HUES48 (cell line): ENCODE results near the gene PRR20B.
"Not testable (repeated sequence)": the region's sequence is repeated elsewhere in the genome, so short reads cannot be mapped to it uniquely, and the experiment has no call there.

Experiments used
- H3K27ac ChIP-seq: one replicate; pipeline ENCODE4 v1.7.0; 2013; ENCODE audit warnings: low read depth, low read length, inconsistent platforms
- H3K27me3 ChIP-seq: 2 replicates; pipeline ENCODE4 v1.6.1; 2013; ENCODE audit warnings: mild to moderate bottlenecking, low read length; ENCODE audit not compliant: control insufficient read depth, insufficient read depth
- H3K36me3 ChIP-seq: 2 replicates; pipeline ENCODE4 v1.6.1; 2013; ENCODE audit warnings: low read length; ENCODE audit not compliant: control insufficient read depth, insufficient read depth
- H3K4me1 ChIP-seq: 2 replicates; pipeline ENCODE4 v1.6.1; 2013; ENCODE audit warnings: mild to moderate bottlenecking, low read length; ENCODE audit not compliant: control insufficient read depth, insufficient read depth
- H3K4me3 ChIP-seq: 2 replicates; pipeline ENCODE4 v1.5.1; 2013; ENCODE audit warnings: mild to moderate bottlenecking, low read depth, low read length
- H3K9ac ChIP-seq: 2 replicates; pipeline ENCODE4 v1.6.1; 2013; ENCODE audit warnings: mild to moderate bottlenecking, low read depth, low read length, moderate library complexity
- H3K9me3 ChIP-seq: 2 replicates; pipeline ENCODE4 v1.6.1; 2013; ENCODE audit warnings: low read length; ENCODE audit not compliant: control insufficient read depth, insufficient read depth

Gene PRR20B

GRCh38 chr13:57160332-57160731, 13.0 kb downstream of the PRR20B start, which contains the start of gene PRR20D:
Gene PRR20D (plus strand): TSS chr13:57160632. CDS start chr13:57161019, 387 bp downstream.
- H3K9ac ChIP-seq, H3K27me3 ChIP-seq, H3K4me3 ChIP-seq, H3K27ac ChIP-seq, H3K4me1 ChIP-seq, H3K9me3 ChIP-seq, H3K36me3 ChIP-seq: not testable (repeated sequence)

- H3K4me1 ChIP-seq, H3K36me3 ChIP-seq, H3K9ac ChIP-seq, H3K27me3 ChIP-seq, H3K9me3 ChIP-seq, H3K4me3 ChIP-seq, H3K27ac ChIP-seq: not testable (repeated sequence)
Observed at GRCh38 chr13:57166897-57167296, 19.6 kb downstream of the PRR20B start, which contains the start of gene PRR20E. Gene PRR20E (plus strand): TSS chr13:57167197. CDS start chr13:57167584, 387 bp downstream.

GRCh38 chr13:57191667-57192066, 44.4 kb downstream of the PRR20B start:
- H3K9me3 ChIP-seq, result no peaks in the 10 kb centered on the region
- no peaks in the 10 kb centered on the region for H3K36me3 ChIP-seq
- no peak overlapping the region for H3K27ac ChIP-seq
- H3K9ac ChIP-seq, result no peak overlapping the region
- H3K4me1 ChIP-seq, result no peaks in the 10 kb centered on the region
- H3K4me3 ChIP-seq, result no peak overlapping the region
- H3K27me3 ChIP-seq, result no peaks in the 10 kb centered on the region
